Measurements from ENCODE around the gene MSL3B.

DNA sequence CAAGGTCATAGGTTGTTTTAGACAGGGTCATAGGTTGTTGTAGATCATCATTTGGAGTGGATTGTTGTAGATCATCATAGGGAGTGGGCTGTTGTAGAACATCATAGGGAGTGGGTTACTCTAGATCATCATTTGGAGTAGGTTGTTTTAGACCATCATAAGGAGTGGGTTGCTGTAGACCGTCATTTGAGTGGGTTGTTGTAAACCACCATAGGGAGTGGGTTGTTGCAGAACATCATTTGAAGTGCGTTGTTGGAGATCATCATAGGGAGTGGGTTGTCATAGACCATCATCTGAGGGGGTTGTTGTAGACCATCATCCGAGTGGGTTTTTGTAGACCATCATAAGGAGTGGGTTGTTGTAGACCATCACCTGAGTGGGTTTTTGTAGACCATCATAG, 39.4 kb upstream of the MSL3B start:
- TF ChIP-seq POLR2A (IDR thresholded peaks at IDR 0.05) (no peak), CTCF (IDR thresholded peaks at IDR 0.05) (no peak)

All from body of pancreas (tissue), 4 donors.